Measurements from ENCODE around the gene STRA8. TPM values are rescaled to one million over a fixed set of nuclear protein-coding genes. Genes with fewer than 3 reads are reported as not detected.

Gene STRA8
- total RNA-seq, 1 experiment from 2014 or later: not detected

- H3K23ac ChIP-seq (ENCODE audit: insufficient read length, low read depth, low read length): no peak overlapping the region
- no peak overlapping the region for H3K27ac ChIP-seq (ENCODE audit: insufficient read length, low read depth, low read length)
- 0 out of 2 replicates have a peak, but pooled peaks cover 2% of the 10 kb centered on the region for H3K4me1 ChIP-seq (ENCODE audit: insufficient read depth, low read length)
- Mint-ChIP-seq H3K27ac (peak overlapping the region in 1 of 3 experiments; percentile 59; a peak in 1 of 7 replicates), H3K27me3 (ENCODE audit: low read depth) (peaks cover 10% of the 10 kb centered on the region), H3K36me3 (ENCODE audit: insufficient read depth in 1 of 3, low read depth in 3 of 3) (peaks cover 0 to 17% (median 8%) of the 10 kb centered on the region in 3 experiments; a peak in 6 of 7 replicates), H3K4me1 (peaks cover 3 to 16% of the 10 kb centered on the region in 2 experiments; a peak in 2 of 4 replicates), H3K9me3 (no peaks in the 10 kb centered on the region), H3K4me3 (no peak overlapping the region)
- no peak overlapping the region for H4K5ac ChIP-seq (ENCODE audit: insufficient read length, low read depth, low read length)
- no peak overlapping the region for H4K91ac ChIP-seq (ENCODE audit: insufficient read length, low read depth, low read length)
- no peak overlapping the region for H3K14ac ChIP-seq (ENCODE audit: insufficient read depth, low read length)
- H4K20me1 ChIP-seq (ENCODE audit: control insufficient read depth, insufficient read depth, insufficient read length): no peaks in the 10 kb centered on the region
- H3K18ac ChIP-seq (ENCODE audit: insufficient read length, low read depth, low read length): no peak overlapping the region
- no peaks in the 10 kb centered on the region for H3K79me2 ChIP-seq (ENCODE audit: insufficient read depth, low read length)
- H3K9ac ChIP-seq (ENCODE audit: extremely low read depth, insufficient read length, low read length): no peak overlapping the region
- H2AK5ac ChIP-seq (ENCODE audit: insufficient read length, low read length): no peak overlapping the region
- H2BK120ac ChIP-seq (ENCODE audit: low read depth, low read length, poor library complexity, severe bottlenecking): no peak overlapping the region
- no peak for DNase-seq
- WGBS (ENCODE audit: extremely low coverage, insufficient read length, low lambda C conversion rate): no CpG with 5 or more reads among the region's 7 CpGs
- no peak overlapping the region for H3K4ac ChIP-seq (ENCODE audit: low read depth, low read length)
- no peaks in the 10 kb centered on the region for H3K79me1 ChIP-seq (ENCODE audit: insufficient read depth, low read depth, low read length, poor library complexity, severe bottlenecking)
- no peak overlapping the region for H2BK5ac ChIP-seq (ENCODE audit: insufficient read length, low read length)
- no peak overlapping the region for H2BK12ac ChIP-seq (ENCODE audit: insufficient read length, low read depth, low read length)
- no peak overlapping the region for H2AFZ ChIP-seq (ENCODE audit: low read length)
- H3K23me2 ChIP-seq (ENCODE audit: insufficient read length, low read depth, low read length, poor library complexity, severe bottlenecking): peaks cover 8% of the 10 kb centered on the region
- no peaks in the 10 kb centered on the region for H3K27me3 ChIP-seq (ENCODE audit: insufficient read depth, low read length)
- no peak overlapping the region for H3T11ph ChIP-seq (ENCODE audit: low read length)
- H2BK20ac ChIP-seq (ENCODE audit: low read depth, low read length, poor library complexity, severe bottlenecking): no peak overlapping the region
- no peak overlapping the region for H3K56ac ChIP-seq (ENCODE audit: insufficient read length, low read depth, low read length)
- no peak for TF ChIP-seq CTCF (conservative IDR thresholded peaks at IDR 0.05)
- H2BK15ac ChIP-seq (ENCODE audit: low read depth, low read length): no peak overlapping the region
- H3K9me3 ChIP-seq (ENCODE audit: control insufficient read depth, low read depth, low read length): no peaks in the 10 kb centered on the region
- H4K8ac ChIP-seq (replicated peaks; ENCODE audit: insufficient read length, low read depth, low read length): no peak overlapping the region
- no peak overlapping the region for H3K4me2 ChIP-seq (ENCODE audit: insufficient read depth, insufficient read length, low read length)
Observed at GRCh38 chr7:135206941-135207391, 26.7 kb upstream of the STRA8 start.

Measured in H9 (cell line).